ENCODE data around the gene CPA5.
"Not testable (repeated sequence)": the region's sequence is repeated elsewhere in the genome, so short reads cannot be mapped to it uniquely, and the experiment has no call there.

Gene CPA5

DNA sequence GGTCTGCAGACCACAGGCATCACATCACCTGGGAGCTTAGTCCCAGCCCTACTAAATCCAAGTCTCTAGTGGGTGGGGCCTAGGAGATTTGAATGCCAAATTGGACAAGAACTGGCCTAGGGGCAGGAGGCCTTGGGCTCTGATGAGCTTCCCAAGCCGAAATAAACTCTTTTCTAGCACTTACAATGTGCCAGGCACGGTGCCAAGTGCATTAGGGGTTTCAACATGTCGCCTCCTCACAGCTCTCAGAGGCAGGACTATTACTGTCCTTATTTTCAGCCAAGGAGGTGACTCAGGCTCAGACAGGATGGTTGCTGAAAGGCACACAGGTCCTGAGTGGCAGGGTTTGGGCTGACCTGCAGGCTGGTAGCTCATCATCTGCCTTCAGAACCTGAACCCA lies 26.4 kb downstream of the CPA5 start:
- peak; percentile 65 for DNase-seq (ENCODE audit: low read depth)
- TF ChIP-seq, protein P1, sequence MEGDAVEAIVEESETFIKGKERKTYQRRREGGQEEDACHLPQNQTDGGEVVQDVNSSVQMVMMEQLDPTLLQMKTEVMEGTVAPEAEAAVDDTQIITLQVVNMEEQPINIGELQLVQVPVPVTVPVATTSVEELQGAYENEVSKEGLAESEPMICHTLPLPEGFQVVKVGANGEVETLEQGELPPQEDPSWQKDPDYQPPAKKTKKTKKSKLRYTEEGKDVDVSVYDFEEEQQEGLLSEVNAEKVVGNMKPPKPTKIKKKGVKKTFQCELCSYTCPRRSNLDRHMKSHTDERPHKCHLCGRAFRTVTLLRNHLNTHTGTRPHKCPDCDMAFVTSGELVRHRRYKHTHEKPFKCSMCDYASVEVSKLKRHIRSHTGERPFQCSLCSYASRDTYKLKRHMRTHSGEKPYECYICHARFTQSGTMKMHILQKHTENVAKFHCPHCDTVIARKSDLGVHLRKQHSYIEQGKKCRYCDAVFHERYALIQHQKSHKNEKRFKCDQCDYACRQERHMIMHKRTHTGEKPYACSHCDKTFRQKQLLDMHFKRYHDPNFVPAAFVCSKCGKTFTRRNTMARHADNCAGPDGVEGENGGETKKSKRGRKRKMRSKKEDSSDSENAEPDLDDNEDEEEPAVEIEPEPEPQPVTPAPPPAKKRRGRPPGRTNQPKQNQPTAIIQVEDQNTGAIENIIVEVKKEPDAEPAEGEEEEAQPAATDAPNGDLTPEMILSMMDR (IDR thresholded peaks at IDR 0.05; ENCODE audit: low read length, missing control alignments): no peak
- no peak overlapping the region for H3K4me3 ChIP-seq (replicated peaks; ENCODE audit: low read depth, low read length)

DNA sequence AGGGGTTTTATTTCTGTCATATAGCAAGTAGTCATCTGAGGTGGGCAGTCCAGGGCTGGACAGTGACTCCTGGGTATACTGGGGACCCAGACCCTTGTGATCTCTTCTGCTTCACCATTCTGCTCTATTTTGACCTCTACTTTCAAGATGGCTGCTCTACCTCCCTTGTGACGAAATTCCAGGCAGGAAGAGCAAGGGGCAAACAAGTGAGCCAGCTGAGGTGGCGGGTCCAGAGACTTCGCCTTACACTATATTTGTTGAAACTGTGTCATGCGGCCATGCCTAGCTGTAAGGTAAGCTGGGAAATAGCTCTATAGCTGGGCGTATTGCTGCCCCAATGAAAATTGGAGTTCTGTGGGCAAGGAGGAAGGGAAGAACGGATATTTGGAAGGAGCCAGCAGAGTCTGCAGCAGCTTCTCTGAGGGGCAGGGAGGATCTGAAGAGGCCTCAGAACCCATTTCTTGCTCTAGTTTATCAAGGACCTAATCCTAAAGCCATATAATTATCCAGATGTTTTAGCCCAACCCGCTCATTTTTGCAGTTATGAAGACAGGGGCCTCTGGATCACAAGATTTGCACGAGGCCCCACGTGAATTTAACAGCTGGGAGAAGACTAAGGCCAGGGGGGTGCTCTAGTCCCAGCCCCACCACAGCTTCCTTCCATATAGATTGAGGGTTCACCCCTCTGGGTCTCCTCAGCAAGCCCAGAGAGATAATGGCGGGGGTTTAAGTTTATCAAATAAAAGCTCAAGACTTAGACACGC lies 28.0 kb downstream of the CPA5 start:
- no peak for DNase-seq (ENCODE audit: low read depth)
- TF ChIP-seq, protein P1 (IDR thresholded peaks at IDR 0.05; ENCODE audit: low read length, missing control alignments): no peak
- no peak overlapping the region for H3K4me3 ChIP-seq (replicated peaks; ENCODE audit: low read depth, low read length)

DNA sequence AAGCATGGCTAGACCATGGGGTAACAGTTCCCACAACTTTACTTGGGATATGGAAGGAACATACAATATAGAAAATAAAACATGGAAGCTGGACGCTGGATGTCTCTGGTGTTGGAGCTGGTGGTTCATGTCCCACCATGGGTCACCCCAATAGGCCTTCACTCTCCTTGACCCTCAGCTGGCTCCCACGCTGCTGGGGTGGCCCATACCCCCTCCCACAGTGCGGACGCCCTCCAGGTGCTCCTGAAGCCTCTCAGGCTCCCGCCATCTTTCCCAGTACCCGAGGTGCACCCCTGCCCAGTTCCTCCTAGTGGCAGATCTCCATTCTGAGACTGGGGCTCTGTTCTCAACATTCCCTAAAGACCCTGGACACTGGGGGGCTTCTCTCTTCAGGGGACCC lies 29.9 kb downstream of the CPA5 start:
- TF ChIP-seq, protein P1 (IDR thresholded peaks at IDR 0.05; ENCODE audit: low read length, missing control alignments): no peak
- no peak overlapping the region for H3K4me3 ChIP-seq (replicated peaks; ENCODE audit: low read depth, low read length)
- DNase-seq (ENCODE audit: low read depth): no peak

DNA sequence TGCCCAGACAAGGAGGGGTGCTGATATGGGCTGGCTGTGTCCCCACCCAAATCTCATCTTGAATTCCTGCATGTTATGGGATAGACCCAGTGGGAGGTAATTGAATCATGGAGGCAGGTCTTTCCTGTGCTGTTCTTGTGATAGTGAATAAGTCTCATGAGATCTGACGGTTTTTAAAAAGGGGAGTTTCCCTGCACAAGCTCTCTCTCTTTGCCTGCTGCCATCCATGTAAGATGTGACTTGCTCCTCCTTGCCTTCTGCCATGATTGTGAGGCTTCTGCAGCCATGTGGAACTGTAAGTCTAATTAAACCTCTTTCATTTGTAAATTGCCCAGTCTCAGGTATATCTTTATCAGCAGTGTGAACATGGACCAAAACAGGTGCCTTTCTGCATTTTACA lies 31.8 kb downstream of the CPA5 start:
- DNase-seq (ENCODE audit: low read depth); H3K4me3 ChIP-seq (replicated peaks; ENCODE audit: low read depth, low read length): not testable (repeated sequence)

DNA sequence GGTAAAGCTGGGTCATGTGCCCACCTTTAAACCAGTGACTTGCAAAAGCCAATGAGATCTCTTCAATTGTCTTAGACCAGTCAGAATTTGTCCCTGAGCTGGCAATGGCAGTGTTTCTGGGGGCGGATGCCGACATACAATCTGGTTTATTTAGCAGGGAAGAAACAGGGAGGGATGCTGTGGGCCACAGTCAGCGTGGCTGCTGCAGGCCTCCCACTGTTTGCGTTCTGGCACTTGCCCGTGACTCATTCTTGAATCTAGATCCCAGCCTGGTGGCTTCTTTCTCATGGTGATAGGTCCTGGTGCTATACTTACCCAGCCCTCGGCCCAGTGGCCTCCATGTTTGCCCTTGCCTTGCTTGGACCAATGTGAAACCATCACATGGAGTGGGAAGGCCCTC lies 32.6 kb downstream of the CPA5 start:
- no peak for DNase-seq (ENCODE audit: low read depth)
- H3K4me3 ChIP-seq (replicated peaks; ENCODE audit: low read depth, low read length): no peak overlapping the region
- TF ChIP-seq, protein P1 (IDR thresholded peaks at IDR 0.05; ENCODE audit: low read length, missing control alignments): no peak

DNA sequence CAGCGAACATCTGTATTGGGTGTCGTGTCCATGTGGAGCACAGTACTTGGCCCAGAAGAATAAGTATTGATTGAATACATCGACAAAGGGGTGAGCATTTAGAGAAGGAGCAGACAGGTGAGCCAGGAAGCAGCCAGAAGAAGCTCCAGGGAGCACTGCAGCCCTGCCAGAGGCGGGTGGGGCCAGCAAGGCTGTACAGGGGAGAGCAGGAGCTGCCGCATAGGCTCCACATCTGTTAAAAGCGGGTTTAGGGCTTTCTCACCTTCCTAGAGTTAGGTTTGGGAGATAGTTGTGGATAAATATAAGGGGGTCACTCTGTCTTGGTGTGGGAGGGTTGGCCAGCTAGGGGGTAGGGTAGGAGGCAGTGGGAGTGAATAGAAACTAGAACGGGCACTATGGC lies 34.4 kb downstream of the CPA5 start:
- no peak for DNase-seq (ENCODE audit: low read depth)
- no peak overlapping the region for H3K4me3 ChIP-seq (replicated peaks; ENCODE audit: low read depth, low read length)
- TF ChIP-seq, protein P1 (IDR thresholded peaks at IDR 0.05; ENCODE audit: low read length, missing control alignments): no peak

DNA sequence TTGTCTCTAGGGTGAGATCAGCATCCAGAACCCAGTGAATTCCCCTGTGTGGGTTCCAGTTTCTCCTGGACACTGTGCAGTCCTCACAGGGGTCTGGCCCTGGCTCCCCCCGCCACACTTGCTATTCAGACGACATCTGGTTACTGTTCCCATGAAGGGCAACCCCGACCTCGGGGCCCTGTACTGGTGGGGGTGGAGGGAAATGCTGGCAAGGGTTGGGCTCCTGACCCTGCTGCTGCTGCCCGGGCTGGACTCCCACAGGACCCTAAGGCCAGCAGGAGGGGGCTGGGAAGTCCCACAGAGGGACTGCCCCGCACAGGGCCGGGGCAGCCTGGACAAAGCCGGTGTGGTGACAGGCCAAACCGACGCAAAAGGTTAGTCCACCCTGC lies 34.9 kb downstream of the CPA5 start:
- DNase-seq (ENCODE audit: low read depth): no peak
- TF ChIP-seq, protein P1 (IDR thresholded peaks at IDR 0.05; ENCODE audit: low read length, missing control alignments): no peak
- no peak overlapping the region for H3K4me3 ChIP-seq (replicated peaks; ENCODE audit: low read depth, low read length)
